A673 (cell line): ENCODE results near the gene GGCT.
"Not testable (repeated sequence)": the region's sequence is repeated elsewhere in the genome, so short reads cannot be mapped to it uniquely, and the experiment has no call there.

ENCODE experiments used
- EZH2 ChIP-seq: fragments of 200-600 bp; sonication (generic); IDR thresholded peaks from 2 replicates; pipeline ENCODE4 v1.6.1; 2017; ENCODE audit warnings: borderline replicate concordance, low read depth, mild to moderate bottlenecking, mixed read lengths, antibody characterized with exemption, low read length; ENCODE audit not compliant: poor library complexity, severe bottlenecking
- TF ChIP-seq, protein P1 (sequence below): fragments of 300-800, 200-600 bp; sonication (generic); conservative IDR thresholded peaks from 2 replicates; pipeline ENCODE4 v1.5.1; 2017; ENCODE audit warnings: low read depth, mild to moderate bottlenecking, antibody characterized with exemption, low read length, moderate library complexity, mixed read lengths

DNA sequence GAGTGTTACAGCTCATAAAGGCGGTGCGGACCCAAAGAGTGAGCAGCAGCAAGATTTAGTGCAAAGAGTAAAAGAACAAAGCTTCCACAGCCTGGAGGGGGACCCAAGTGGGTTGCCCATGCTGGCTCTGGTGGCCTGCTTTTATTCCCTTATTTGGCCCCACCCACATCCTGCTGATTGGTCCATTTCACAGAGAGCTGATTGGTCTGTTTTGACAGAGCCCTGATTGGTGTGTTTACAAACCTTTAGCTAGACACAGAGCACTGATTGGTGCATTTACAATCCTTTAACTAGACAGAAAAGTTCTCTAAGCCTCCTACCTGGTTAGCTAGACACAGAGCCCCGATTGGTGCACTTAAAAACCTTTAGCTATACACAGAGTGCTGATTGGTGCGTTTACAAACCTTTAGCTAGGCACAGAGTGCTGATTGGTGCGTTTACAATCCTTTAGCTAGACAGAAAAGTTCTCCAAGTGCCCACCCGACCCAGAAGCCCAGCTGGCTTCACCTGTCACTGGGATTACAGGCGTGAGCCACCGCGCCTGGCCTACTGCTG lies 2.8 kb upstream of the GGCT start:
- TF ChIP-seq, protein P1, sequence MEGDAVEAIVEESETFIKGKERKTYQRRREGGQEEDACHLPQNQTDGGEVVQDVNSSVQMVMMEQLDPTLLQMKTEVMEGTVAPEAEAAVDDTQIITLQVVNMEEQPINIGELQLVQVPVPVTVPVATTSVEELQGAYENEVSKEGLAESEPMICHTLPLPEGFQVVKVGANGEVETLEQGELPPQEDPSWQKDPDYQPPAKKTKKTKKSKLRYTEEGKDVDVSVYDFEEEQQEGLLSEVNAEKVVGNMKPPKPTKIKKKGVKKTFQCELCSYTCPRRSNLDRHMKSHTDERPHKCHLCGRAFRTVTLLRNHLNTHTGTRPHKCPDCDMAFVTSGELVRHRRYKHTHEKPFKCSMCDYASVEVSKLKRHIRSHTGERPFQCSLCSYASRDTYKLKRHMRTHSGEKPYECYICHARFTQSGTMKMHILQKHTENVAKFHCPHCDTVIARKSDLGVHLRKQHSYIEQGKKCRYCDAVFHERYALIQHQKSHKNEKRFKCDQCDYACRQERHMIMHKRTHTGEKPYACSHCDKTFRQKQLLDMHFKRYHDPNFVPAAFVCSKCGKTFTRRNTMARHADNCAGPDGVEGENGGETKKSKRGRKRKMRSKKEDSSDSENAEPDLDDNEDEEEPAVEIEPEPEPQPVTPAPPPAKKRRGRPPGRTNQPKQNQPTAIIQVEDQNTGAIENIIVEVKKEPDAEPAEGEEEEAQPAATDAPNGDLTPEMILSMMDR: not testable (repeated sequence)
- TF ChIP-seq EZH2: not testable (repeated sequence)
